ENCODE data around the gene PIK3R6.

DNA sequence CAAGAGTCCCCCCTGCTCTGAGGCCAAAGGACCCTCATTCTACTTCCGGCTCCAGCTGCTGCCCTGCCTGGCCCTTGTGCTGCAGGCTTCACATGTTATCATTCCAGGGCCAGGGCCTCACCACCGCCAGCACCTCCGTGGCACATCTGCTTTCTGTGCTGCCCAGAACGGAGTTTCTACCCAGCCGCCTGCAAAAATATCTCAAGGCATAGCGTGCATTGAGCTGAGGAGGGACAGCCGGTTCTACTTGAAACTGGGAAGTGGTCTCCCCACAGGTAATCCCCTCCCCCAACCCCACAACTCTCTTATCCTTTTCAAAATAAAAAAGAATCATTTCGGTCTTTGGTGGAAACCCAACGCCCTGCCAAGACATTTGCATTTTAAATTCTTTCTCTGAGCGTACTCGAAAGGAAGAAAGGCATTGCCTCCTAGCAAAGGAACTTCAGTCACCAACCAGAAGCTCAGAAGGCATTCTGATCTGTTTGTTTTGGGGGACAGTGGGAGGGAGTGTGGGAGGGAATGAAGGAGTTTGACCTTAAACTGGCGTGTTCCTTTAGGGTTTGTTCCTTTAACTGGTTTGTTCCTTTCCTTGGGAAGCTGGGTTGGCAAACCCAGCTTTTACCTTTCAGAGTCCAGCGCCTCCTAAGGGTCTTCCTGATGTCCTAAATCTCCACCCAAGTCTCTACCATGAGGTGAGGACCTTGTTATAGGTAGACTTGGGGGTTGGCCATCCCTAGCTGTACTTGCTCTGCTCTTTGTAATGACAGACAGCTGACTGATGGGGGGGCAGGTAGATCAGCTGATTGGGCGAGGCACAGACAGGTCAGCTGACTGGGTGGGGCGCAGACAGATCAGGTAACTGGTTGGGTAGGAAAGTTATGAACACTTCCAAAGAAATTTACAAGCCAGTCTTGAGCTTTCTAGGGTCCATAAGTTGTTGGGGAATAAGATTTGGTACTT lies 33.4 kb upstream of the PIK3R6 start:
- no peak for TF ChIP-seq CTBP1 (IDR thresholded peaks at IDR 0.05; ENCODE audit: borderline replicate concordance)
- no peak for TF ChIP-seq LEF1 (IDR thresholded peaks at IDR 0.05; ENCODE audit: borderline replicate concordance)
- TF ChIP-seq L3MBTL2 (conservative IDR thresholded peaks at IDR 0.05): no peak
- TF ChIP-seq NFRKB (IDR thresholded peaks at IDR 0.05): no peak
- TF ChIP-seq BHLHE40 (IDR thresholded peaks at IDR 0.05; ENCODE audit: borderline replicate concordance): no peak
- no peak for TF ChIP-seq SP1 (IDR thresholded peaks at IDR 0.05)

All from HEK293T (cell line).